GM23338 (cell line): ENCODE measurements around the gene OPTC. TPM values are rescaled to one million over a fixed set of nuclear protein-coding genes. Genes with fewer than 3 reads are reported as not detected.

ENCODE experiments used
- ATAC-seq: fragments of 200-7000 bp; cut with Tn5 transposase; 3 replicates; pipeline ENCODE4 v1.9.1; 2020
- DNase-seq: peaks from one replicate; pipeline ENCODE4 v3.0.0-alpha.2; 2015; ENCODE audit warnings: low spot score
- H2AFZ ChIP-seq: fragments of 200-600 bp; sonication (generic); 2 replicates; pipeline ENCODE4 v1.8.0; 2016; ENCODE audit warnings: antibody characterized with exemption, mild to moderate bottlenecking, moderate library complexity
- H3F3A ChIP-seq: fragments of 200-600 bp; sonication (generic); replicated peaks from 2 replicates; pipeline ENCODE4 v1.8.0; 2017; ENCODE audit warnings: antibody characterized with exemption, mixed run types, low read depth
- H3K27ac ChIP-seq: fragments of 200-600 bp; sonication (generic); 2 replicates; pipeline ENCODE4 v1.6.1; 2016; ENCODE audit warnings: low read depth
- H3K27me3 ChIP-seq: fragments of 200-600 bp; sonication (generic); 2 replicates; pipeline ENCODE4 v1.8.0; 2016; ENCODE audit warnings: mild to moderate bottlenecking, mixed run types, moderate library complexity; ENCODE audit not compliant: insufficient read depth
- H3K36me3 ChIP-seq: fragments of 200-600 bp; sonication (generic); 2 replicates; pipeline ENCODE4 v1.8.0; 2016; ENCODE audit warnings: mild to moderate bottlenecking; ENCODE audit not compliant: insufficient read depth
- H3K4me1 ChIP-seq: fragments of 200-600 bp; sonication (generic); 2 replicates; pipeline ENCODE4 v1.8.0; 2016; ENCODE audit warnings: mild to moderate bottlenecking, moderate library complexity; ENCODE audit not compliant: insufficient read depth
- H3K4me2 ChIP-seq: fragments of 200-600 bp; sonication (generic); 2 replicates; pipeline ENCODE4 v1.7.1; 2017; ENCODE audit warnings: mixed run types
- H3K4me3 ChIP-seq: fragments of 200-600 bp; sonication (generic); 2 replicates; pipeline ENCODE4 v1.6.1; 2016; ENCODE audit warnings: mixed run types
- H3K79me2 ChIP-seq: fragments of 200-600 bp; sonication (generic); replicated peaks from 2 replicates; pipeline ENCODE4 v1.8.0; 2017; ENCODE audit warnings: mild to moderate bottlenecking; ENCODE audit not compliant: insufficient read depth
- H3K9me2 ChIP-seq: fragments of 200-600 bp; sonication (generic); 2 replicates; pipeline ENCODE4 v1.8.0; 2017; ENCODE audit not compliant: insufficient read depth
- H4K20me1 ChIP-seq: fragments of 200-600 bp; sonication (generic); replicated peaks from 2 replicates; pipeline ENCODE4 v1.8.0; 2017; ENCODE audit warnings: mild to moderate bottlenecking; ENCODE audit not compliant: insufficient read depth
- H3K27ac Mint-ChIP-seq: 2 replicates; pipeline ENCODE4 v1.8.0; 2020; ENCODE audit warnings: inconsistent platforms, mild to moderate bottlenecking, moderate library complexity, mixed read lengths
- H3K27me3 Mint-ChIP-seq: 3 replicates; pipeline ENCODE4 v1.8.0; 2022; ENCODE audit warnings: low read depth, mild to moderate bottlenecking, moderate library complexity, mixed read lengths, inconsistent platforms; ENCODE audit not compliant: insufficient read depth, poor library complexity
- H3K36me3 Mint-ChIP-seq: 3 replicates; pipeline ENCODE4 v1.8.0; 2021; ENCODE audit warnings: low read depth, mild to moderate bottlenecking, inconsistent platforms, moderate library complexity, mixed read lengths
- H3K4me1 Mint-ChIP-seq: 3 replicates; pipeline ENCODE4 v1.8.0; 2020; ENCODE audit warnings: mild to moderate bottlenecking, inconsistent platforms, mixed read lengths
- H3K4me3 Mint-ChIP-seq: 3 replicates; pipeline ENCODE4 v1.8.0; 2021; ENCODE audit warnings: moderate library complexity, mild to moderate bottlenecking, inconsistent platforms, mixed read lengths
- H3K9me3 Mint-ChIP-seq: 3 replicates; pipeline ENCODE4 v1.8.0; 2020; ENCODE audit warnings: moderate library complexity, mild to moderate bottlenecking, inconsistent platforms, mixed read lengths
- CREB1 ChIP-seq: fragments of 250-450 bp; sonication (Bioruptor Pico); IDR thresholded peaks from 2 replicates; pipeline ENCODE4 v1.5.0; 2020; ENCODE audit warnings: low read depth, mild to moderate bottlenecking, moderate library complexity
- EZH2 ChIP-seq: fragments of 200-600 bp; sonication (generic); IDR thresholded peaks from one replicate; pipeline ENCODE4 v1.8.0; 2017; ENCODE audit warnings: antibody characterized with exemption, mild to moderate bottlenecking, low read depth; ENCODE audit not compliant: unreplicated experiment
- EZH2phosphoT487 ChIP-seq: fragments of 200-600 bp; sonication (generic); IDR thresholded peaks from one replicate; pipeline ENCODE4 v1.8.1; 2018; ENCODE audit warnings: antibody characterized with exemption; ENCODE audit not compliant: unreplicated experiment
- JUNB ChIP-seq: IDR thresholded peaks from one replicate; pipeline ENCODE4 v1.6.1; 2016; ENCODE audit warnings: antibody characterized with exemption; ENCODE audit not compliant: unreplicated experiment
- NANOG ChIP-seq: IDR thresholded peaks from 2 replicates; pipeline ENCODE4 v1.6.1; 2016; ENCODE audit warnings: antibody characterized with exemption, borderline replicate concordance
- POLR2AphosphoS5 ChIP-seq: IDR thresholded peaks from 2 replicates; pipeline ENCODE4 v1.6.1; 2016; ENCODE audit warnings: antibody characterized with exemption, low read depth
- STAT1 ChIP-seq: IDR thresholded peaks from one replicate; pipeline ENCODE4 v1.6.1; 2016; ENCODE audit warnings: antibody characterized with exemption; ENCODE audit not compliant: unreplicated experiment
- ZNF114 ChIP-seq: fragments of 250-450 bp; sonication (Bioruptor Pico); IDR thresholded peaks from 2 replicates; pipeline ENCODE4 v1.5.0; 2020; ENCODE audit warnings: mild to moderate bottlenecking, moderate library complexity
- ZNF331 ChIP-seq: fragments of 250-450 bp; sonication (Bioruptor Pico); IDR thresholded peaks from 2 replicates; pipeline ENCODE4 v1.5.0; 2020; ENCODE audit warnings: low read depth, mild to moderate bottlenecking, moderate library complexity
- polyA plus RNA-seq: library from polyadenylated mRNA; unstranded; fragments of >200 nt; fragmentation: Nextera tagmentation; extraction: Ambion mirVana; gene quantifications from 2 replicates; pipeline ENCODE4 v1.2.1, GENCODE V29; 2016
- total RNA-seq: library from RNA; depleted of rRNA; stranded (reverse); fragments of >200 nt; shearing (Covaris generic); gene quantifications from 2 replicates; pipeline ENCODE4 v1.2.3, GENCODE V29; 2014
- TF ChIP-seq, protein P1 (sequence below), 2 experiments: fragments of 200-600 bp in 1 of 2; sonication (generic) in 1 of 2; conservative IDR thresholded peaks; 2 replicates each; pipeline versions ENCODE4 v1.5.1 to v1.6.1; 2016 to 2017; ENCODE audit warnings: antibody characterized with exemption in 2 of 2, low read depth in 2 of 2, mild to moderate bottlenecking in 2 of 2, moderate library complexity in 1 of 2
- TF ChIP-seq, protein P2 (sequence below): fragments of 250-450 bp; sonication (Bioruptor Pico); IDR thresholded peaks from 2 replicates; pipeline ENCODE4 v1.5.0; 2020; ENCODE audit warnings: mild to moderate bottlenecking, moderate library complexity
- TF ChIP-seq, protein P3 (sequence below): IDR thresholded peaks from 2 replicates; pipeline ENCODE4 v1.6.1; 2016; ENCODE audit warnings: antibody characterized with exemption
- TF ChIP-seq, protein P4 (sequence below): IDR thresholded peaks from one replicate; pipeline ENCODE4 v1.6.1; 2018; ENCODE audit warnings: antibody characterized with exemption; ENCODE audit not compliant: unreplicated experiment

OPTC gene
- total and polyA plus RNA-seq, 2 experiments from 2014 or later: 0.50 to 1.0 TPM

DNA sequence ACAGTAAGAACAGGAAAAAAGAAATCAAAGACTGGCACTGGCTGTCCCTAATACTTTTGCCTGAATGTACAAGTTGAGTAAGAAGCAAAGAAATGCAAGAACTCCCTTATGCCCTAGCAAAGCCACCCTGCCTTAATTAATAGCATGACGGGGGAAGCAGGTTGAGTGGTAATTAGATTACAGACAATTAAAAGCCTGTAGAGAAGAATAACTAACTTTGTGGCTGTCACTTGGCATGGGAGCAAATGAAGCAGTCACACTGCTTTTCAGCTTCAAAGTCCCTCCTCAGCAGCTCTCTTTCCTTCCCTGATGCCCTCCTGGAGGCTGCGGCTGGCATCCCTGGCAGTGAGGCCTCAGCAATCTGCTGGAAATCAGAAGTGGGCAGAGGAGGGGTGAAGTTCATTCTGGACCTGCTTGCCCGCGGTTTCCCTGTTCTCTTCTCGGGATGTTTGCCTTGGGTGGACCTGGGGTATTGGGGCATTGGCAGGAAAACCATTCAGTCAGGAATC lies 3.4 kb downstream of the OPTC start:
- Mint-ChIP-seq H3K27me3 (peaks cover 2% of the 10 kb centered on the region), H3K36me3 (no peaks in the 10 kb centered on the region), H3K4me1 (peaks cover 15% of the 10 kb centered on the region; the same call in 2 of the 3 replicates), H3K9me3 (no peaks in the 10 kb centered on the region), H3K27ac (no peak overlapping the region), H3K4me3 (no peak overlapping the region)
- no peak overlapping the region for H3K4me3 ChIP-seq
- TF ChIP-seq, protein P1, sequence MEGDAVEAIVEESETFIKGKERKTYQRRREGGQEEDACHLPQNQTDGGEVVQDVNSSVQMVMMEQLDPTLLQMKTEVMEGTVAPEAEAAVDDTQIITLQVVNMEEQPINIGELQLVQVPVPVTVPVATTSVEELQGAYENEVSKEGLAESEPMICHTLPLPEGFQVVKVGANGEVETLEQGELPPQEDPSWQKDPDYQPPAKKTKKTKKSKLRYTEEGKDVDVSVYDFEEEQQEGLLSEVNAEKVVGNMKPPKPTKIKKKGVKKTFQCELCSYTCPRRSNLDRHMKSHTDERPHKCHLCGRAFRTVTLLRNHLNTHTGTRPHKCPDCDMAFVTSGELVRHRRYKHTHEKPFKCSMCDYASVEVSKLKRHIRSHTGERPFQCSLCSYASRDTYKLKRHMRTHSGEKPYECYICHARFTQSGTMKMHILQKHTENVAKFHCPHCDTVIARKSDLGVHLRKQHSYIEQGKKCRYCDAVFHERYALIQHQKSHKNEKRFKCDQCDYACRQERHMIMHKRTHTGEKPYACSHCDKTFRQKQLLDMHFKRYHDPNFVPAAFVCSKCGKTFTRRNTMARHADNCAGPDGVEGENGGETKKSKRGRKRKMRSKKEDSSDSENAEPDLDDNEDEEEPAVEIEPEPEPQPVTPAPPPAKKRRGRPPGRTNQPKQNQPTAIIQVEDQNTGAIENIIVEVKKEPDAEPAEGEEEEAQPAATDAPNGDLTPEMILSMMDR (conservative IDR thresholded peaks at IDR 0.05; ENCODE audit: low read depth in 2 of 2): no peak
- TF ChIP-seq EZH2: no peak
- no peak for TF ChIP-seq ZNF331 (CRISPR knock-in tag)
- TF ChIP-seq, protein P2, sequence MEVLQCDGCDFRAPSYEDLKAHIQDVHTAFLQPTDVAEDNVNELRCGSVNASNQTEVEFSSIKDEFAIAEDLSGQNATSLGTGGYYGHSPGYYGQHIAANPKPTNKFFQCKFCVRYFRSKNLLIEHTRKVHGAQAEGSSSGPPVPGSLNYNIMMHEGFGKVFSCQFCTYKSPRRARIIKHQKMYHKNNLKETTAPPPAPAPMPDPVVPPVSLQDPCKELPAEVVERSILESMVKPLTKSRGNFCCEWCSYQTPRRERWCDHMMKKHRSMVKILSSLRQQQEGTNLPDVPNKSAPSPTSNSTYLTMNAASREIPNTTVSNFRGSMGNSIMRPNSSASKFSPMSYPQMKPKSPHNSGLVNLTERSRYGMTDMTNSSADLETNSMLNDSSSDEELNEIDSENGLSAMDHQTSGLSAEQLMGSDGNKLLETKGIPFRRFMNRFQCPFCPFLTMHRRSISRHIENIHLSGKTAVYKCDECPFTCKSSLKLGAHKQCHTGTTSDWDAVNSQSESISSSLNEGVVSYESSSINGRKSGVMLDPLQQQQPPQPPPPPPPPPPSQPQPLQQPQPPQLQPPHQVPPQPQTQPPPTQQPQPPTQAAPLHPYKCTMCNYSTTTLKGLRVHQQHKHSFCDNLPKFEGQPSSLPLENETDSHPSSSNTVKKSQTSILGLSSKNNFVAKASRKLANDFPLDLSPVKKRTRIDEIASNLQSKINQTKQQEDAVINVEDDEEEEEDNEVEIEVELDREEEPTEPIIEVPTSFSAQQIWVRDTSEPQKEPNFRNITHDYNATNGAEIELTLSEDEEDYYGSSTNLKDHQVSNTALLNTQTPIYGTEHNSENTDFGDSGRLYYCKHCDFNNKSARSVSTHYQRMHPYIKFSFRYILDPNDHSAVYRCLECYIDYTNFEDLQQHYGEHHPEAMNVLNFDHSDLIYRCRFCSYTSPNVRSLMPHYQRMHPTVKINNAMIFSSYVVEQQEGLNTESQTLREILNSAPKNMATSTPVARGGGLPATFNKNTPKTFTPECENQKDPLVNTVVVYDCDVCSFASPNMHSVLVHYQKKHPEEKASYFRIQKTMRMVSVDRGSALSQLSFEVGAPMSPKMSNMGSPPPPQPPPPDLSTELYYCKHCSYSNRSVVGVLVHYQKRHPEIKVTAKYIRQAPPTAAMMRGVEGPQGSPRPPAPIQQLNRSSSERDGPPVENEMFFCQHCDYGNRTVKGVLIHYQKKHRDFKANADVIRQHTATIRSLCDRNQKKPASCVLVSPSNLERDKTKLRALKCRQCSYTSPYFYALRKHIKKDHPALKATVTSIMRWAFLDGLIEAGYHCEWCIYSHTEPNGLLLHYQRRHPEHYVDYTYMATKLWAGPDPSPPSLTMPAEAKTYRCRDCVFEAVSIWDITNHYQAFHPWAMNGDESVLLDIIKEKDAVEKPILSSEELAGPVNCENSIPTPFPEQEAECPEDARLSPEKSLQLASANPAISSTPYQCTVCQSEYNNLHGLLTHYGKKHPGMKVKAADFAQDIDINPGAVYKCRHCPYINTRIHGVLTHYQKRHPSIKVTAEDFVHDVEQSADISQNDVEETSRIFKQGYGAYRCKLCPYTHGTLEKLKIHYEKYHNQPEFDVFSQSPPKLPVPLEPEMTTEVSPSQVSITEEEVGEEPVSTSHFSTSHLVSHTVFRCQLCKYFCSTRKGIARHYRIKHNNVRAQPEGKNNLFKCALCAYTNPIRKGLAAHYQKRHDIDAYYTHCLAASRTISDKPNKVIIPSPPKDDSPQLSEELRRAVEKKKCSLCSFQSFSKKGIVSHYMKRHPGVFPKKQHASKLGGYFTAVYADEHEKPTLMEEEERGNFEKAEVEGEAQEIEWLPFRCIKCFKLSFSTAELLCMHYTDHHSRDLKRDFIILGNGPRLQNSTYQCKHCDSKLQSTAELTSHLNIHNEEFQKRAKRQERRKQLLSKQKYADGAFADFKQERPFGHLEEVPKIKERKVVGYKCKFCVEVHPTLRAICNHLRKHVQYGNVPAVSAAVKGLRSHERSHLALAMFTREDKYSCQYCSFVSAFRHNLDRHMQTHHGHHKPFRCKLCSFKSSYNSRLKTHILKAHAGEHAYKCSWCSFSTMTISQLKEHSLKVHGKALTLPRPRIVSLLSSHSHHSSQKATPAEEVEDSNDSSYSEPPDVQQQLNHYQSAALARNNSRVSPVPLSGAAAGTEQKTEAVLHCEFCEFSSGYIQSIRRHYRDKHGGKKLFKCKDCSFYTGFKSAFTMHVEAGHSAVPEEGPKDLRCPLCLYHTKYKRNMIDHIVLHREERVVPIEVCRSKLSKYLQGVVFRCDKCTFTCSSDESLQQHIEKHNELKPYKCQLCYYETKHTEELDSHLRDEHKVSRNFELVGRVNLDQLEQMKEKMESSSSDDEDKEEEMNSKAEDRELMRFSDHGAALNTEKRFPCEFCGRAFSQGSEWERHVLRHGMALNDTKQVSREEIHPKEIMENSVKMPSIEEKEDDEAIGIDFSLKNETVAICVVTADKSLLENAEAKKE: no peak
- no peak for TF ChIP-seq EZH2phosphoT487
- no peak for TF ChIP-seq CREB1 (CRISPR knock-in tag)
- no peak for TF ChIP-seq STAT1
- no peak for TF ChIP-seq POLR2AphosphoS5
- TF ChIP-seq ZNF114 (CRISPR knock-in tag): no peak
- TF ChIP-seq, protein P3, sequence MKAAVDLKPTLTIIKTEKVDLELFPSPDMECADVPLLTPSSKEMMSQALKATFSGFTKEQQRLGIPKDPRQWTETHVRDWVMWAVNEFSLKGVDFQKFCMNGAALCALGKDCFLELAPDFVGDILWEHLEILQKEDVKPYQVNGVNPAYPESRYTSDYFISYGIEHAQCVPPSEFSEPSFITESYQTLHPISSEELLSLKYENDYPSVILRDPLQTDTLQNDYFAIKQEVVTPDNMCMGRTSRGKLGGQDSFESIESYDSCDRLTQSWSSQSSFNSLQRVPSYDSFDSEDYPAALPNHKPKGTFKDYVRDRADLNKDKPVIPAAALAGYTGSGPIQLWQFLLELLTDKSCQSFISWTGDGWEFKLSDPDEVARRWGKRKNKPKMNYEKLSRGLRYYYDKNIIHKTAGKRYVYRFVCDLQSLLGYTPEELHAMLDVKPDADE: no peak
- no peak for TF ChIP-seq NANOG
- TF ChIP-seq JUNB: no peak
- TF ChIP-seq, protein P4, sequence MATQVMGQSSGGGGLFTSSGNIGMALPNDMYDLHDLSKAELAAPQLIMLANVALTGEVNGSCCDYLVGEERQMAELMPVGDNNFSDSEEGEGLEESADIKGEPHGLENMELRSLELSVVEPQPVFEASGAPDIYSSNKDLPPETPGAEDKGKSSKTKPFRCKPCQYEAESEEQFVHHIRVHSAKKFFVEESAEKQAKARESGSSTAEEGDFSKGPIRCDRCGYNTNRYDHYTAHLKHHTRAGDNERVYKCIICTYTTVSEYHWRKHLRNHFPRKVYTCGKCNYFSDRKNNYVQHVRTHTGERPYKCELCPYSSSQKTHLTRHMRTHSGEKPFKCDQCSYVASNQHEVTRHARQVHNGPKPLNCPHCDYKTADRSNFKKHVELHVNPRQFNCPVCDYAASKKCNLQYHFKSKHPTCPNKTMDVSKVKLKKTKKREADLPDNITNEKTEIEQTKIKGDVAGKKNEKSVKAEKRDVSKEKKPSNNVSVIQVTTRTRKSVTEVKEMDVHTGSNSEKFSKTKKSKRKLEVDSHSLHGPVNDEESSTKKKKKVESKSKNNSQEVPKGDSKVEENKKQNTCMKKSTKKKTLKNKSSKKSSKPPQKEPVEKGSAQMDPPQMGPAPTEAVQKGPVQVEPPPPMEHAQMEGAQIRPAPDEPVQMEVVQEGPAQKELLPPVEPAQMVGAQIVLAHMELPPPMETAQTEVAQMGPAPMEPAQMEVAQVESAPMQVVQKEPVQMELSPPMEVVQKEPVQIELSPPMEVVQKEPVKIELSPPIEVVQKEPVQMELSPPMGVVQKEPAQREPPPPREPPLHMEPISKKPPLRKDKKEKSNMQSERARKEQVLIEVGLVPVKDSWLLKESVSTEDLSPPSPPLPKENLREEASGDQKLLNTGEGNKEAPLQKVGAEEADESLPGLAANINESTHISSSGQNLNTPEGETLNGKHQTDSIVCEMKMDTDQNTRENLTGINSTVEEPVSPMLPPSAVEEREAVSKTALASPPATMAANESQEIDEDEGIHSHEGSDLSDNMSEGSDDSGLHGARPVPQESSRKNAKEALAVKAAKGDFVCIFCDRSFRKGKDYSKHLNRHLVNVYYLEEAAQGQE: no peak
- H3K27ac ChIP-seq: no peak overlapping the region
- H3K9me2 ChIP-seq: no peaks in the 10 kb centered on the region
- DNase-seq (no peak), ATAC-seq (no peak)
- H3K4me2 ChIP-seq: no peak overlapping the region
- no peaks in the 10 kb centered on the region for H3K79me2 ChIP-seq
- no peak overlapping the region for H2AFZ ChIP-seq
- no peaks in the 10 kb centered on the region for H3F3A ChIP-seq
- no peaks in the 10 kb centered on the region for H4K20me1 ChIP-seq
- no peaks in the 10 kb centered on the region; the same call in 1 of the 2 replicates for H3K4me1 ChIP-seq
- no peaks in the 10 kb centered on the region for H3K27me3 ChIP-seq
- H3K36me3 ChIP-seq: no peaks in the 10 kb centered on the region
